GM23338 (cell line): ENCODE data around the gene PRELID2.

Experiments used
- CREB1 ChIP-seq: fragments of 250-450 bp; sonication (Bioruptor Pico); IDR thresholded peaks from 2 replicates; pipeline ENCODE4 v1.5.0; 2020; ENCODE audit warnings: low read depth, mild to moderate bottlenecking, moderate library complexity
- CTCF ChIP-seq, 2 experiments: fragments of 200-600 bp in 1 of 2; sonication (generic) in 1 of 2; conservative IDR thresholded peaks; 2 replicates each; pipeline versions ENCODE4 v1.5.1 to v1.6.1; 2016 to 2017; ENCODE audit warnings: antibody characterized with exemption in 2 of 2, low read depth in 2 of 2, mild to moderate bottlenecking in 2 of 2, moderate library complexity in 1 of 2
- ETS1 ChIP-seq: IDR thresholded peaks from 2 replicates; pipeline ENCODE4 v1.6.1; 2016; ENCODE audit warnings: antibody characterized with exemption
- EZH2 ChIP-seq: fragments of 200-600 bp; sonication (generic); IDR thresholded peaks from one replicate; pipeline ENCODE4 v1.8.0; 2017; ENCODE audit warnings: antibody characterized with exemption, mild to moderate bottlenecking, low read depth; ENCODE audit not compliant: unreplicated experiment
- EZH2phosphoT487 ChIP-seq: fragments of 200-600 bp; sonication (generic); IDR thresholded peaks from one replicate; pipeline ENCODE4 v1.8.1; 2018; ENCODE audit warnings: antibody characterized with exemption; ENCODE audit not compliant: unreplicated experiment
- JUNB ChIP-seq: IDR thresholded peaks from one replicate; pipeline ENCODE4 v1.6.1; 2016; ENCODE audit warnings: antibody characterized with exemption; ENCODE audit not compliant: unreplicated experiment
- NANOG ChIP-seq: IDR thresholded peaks from 2 replicates; pipeline ENCODE4 v1.6.1; 2016; ENCODE audit warnings: antibody characterized with exemption, borderline replicate concordance
- POLR2AphosphoS5 ChIP-seq: IDR thresholded peaks from 2 replicates; pipeline ENCODE4 v1.6.1; 2016; ENCODE audit warnings: antibody characterized with exemption, low read depth
- REST ChIP-seq: IDR thresholded peaks from one replicate; pipeline ENCODE4 v1.6.1; 2018; ENCODE audit warnings: antibody characterized with exemption; ENCODE audit not compliant: unreplicated experiment
- STAT1 ChIP-seq: IDR thresholded peaks from one replicate; pipeline ENCODE4 v1.6.1; 2016; ENCODE audit warnings: antibody characterized with exemption; ENCODE audit not compliant: unreplicated experiment
- ZNF114 ChIP-seq: fragments of 250-450 bp; sonication (Bioruptor Pico); IDR thresholded peaks from 2 replicates; pipeline ENCODE4 v1.5.0; 2020; ENCODE audit warnings: mild to moderate bottlenecking, moderate library complexity
- ZNF331 ChIP-seq: fragments of 250-450 bp; sonication (Bioruptor Pico); IDR thresholded peaks from 2 replicates; pipeline ENCODE4 v1.5.0; 2020; ENCODE audit warnings: low read depth, mild to moderate bottlenecking, moderate library complexity

GRCh38 chr5:145775893-145776444 lies 59.2 kb downstream of the PRELID2 start:
- TF ChIP-seq EZH2phosphoT487 (no peak), STAT1 (no peak), CTCF (conservative IDR thresholded peaks at IDR 0.05; ENCODE audit: low read depth in 2 of 2) (no peak), ZNF331 (no peak), POLR2AphosphoS5 (no peak), EZH2 (no peak), REST (no peak), ETS1 (no peak), JUNB (no peak), NANOG (no peak), CREB1 (no peak), ZNF114 (CRISPR knock-in tag) (no peak)
